CD4-positive, alpha-beta T cell treated with Interleukin-21 for 1 hour (primary cell): ENCODE results near the gene THOC2.
"Not testable (repeated sequence)": the region's sequence is repeated elsewhere in the genome, so short reads cannot be mapped to it uniquely, and the experiment has no call there.

ENCODE experiments used
- DNase-seq: peaks from one replicate; pipeline ENCODE4 v3.0.0-alpha.2; 2020

THOC2 gene

GRCh38 chrX:123663720-123664119, 69.1 kb downstream of the THOC2 start:
- not testable (repeated sequence) for DNase-seq

GRCh38 chrX:123656507-123656906, 76.3 kb downstream of the THOC2 start:
- DNase-seq, result not testable (repeated sequence)

- not testable (repeated sequence) for DNase-seq
Measured at GRCh38 chrX:123648811-123649181, 84.1 kb downstream of the THOC2 start.

- no peak for DNase-seq
Measured at GRCh38 chrX:123648028-123648810, 84.6 kb downstream of the THOC2 start.

GRCh38 chrX:123647244-123647643, 85.6 kb downstream of the THOC2 start:
- no peak for DNase-seq

- DNase-seq, result no peak
Measured at GRCh38 chrX:123629502-123629901, 103.3 kb downstream of the THOC2 start.

- no peak for DNase-seq
Measured at GRCh38 chrX:123626962-123627361, 105.9 kb downstream of the THOC2 start.

- DNase-seq, result no peak
Measured at GRCh38 chrX:123625952-123626351, 106.9 kb downstream of the THOC2 start.

GRCh38 chrX:123625477-123625876, 107.4 kb downstream of the THOC2 start:
- DNase-seq, result no peak

GRCh38 chrX:123617007-123617406, 115.8 kb downstream of the THOC2 start:
- no peak for DNase-seq

GRCh38 chrX:123610915-123611314, 121.9 kb downstream of the THOC2 start:
- DNase-seq, result no peak

GRCh38 chrX:123607806-123608205, 125.0 kb downstream of the THOC2 start:
- DNase-seq, result no peak

- DNase-seq, result no peak
Measured at GRCh38 chrX:123607270-123607669, 125.6 kb downstream of the THOC2 start.

GRCh38 chrX:123603491-123603890, 129.4 kb downstream of the THOC2 start:
- no peak for DNase-seq

GRCh38 chrX:123601437-123601836, 131.4 kb downstream of the THOC2 start:
- no peak for DNase-seq

GRCh38 chrX:123600181-123600580, 132.7 kb downstream of the THOC2 start:
- DNase-seq, result no peak

GRCh38 chrX:123590842-123591486, 141.9 kb downstream of the THOC2 start:
- DNase-seq, result no peak

GRCh38 chrX:123588723-123589122, 144.1 kb downstream of the THOC2 start:
- DNase-seq, result no peak

GRCh38 chrX:123581586-123581985, 151.3 kb downstream of the THOC2 start:
- no peak for DNase-seq

GRCh38 chrX:123580792-123581191, 152.1 kb downstream of the THOC2 start:
- no peak for DNase-seq

GRCh38 chrX:123574027-123574426, 158.8 kb downstream of the THOC2 start:
- not testable (repeated sequence) for DNase-seq

GRCh38 chrX:123570011-123570590, 162.8 kb downstream of the THOC2 start:
- no peak for DNase-seq

- DNase-seq, result no peak
Measured at GRCh38 chrX:123563167-123563566, 169.7 kb downstream of the THOC2 start.
